DMS114 treated with DMSO at 0.1 percent for 48 hours (cell line): ENCODE measurements around the gene SOSTDC1.
"Not testable (repeated sequence)": the region's sequence is repeated elsewhere in the genome, so short reads cannot be mapped to it uniquely, and the experiment has no call there.

Experiments
- DNase-seq: peaks from one replicate; lab custom pipeline; 2025; ENCODE audit not compliant: unreplicated experiment; lab: John Stamatoyannopoulos, UW

SOSTDC1 gene

GRCh38 chr7:16463520-16463919 lies 2.0 kb downstream of the SOSTDC1 start:
- no peak for DNase-seq

GRCh38 chr7:16462431-16462889 lies 3.1 kb downstream of the SOSTDC1 start:
- DNase-seq = no peak

- DNase-seq = no peak
These were observed 4.6 kb downstream of the SOSTDC1 start for GRCh38 chr7:16460789-16461493.

- DNase-seq = not testable (repeated sequence)
These were observed 9.2 kb downstream of the SOSTDC1 start for GRCh38 chr7:16456303-16456702.

- no peak for DNase-seq
These were observed 9.9 kb downstream of the SOSTDC1 start for GRCh38 chr7:16455591-16455990.

GRCh38 chr7:16450366-16450765 lies 15.2 kb downstream of the SOSTDC1 start:
- no peak for DNase-seq

GRCh38 chr7:16447876-16448275 lies 17.7 kb downstream of the SOSTDC1 start:
- no peak for DNase-seq

- DNase-seq = no peak
These were observed 19.0 kb downstream of the SOSTDC1 start for GRCh38 chr7:16446508-16446907.

GRCh38 chr7:16443871-16444270 lies 21.7 kb downstream of the SOSTDC1 start:
- DNase-seq = not testable (repeated sequence)

GRCh38 chr7:16438988-16439387 lies 26.6 kb downstream of the SOSTDC1 start:
- DNase-seq = no peak

- DNase-seq = no peak
These were observed 29.2 kb downstream of the SOSTDC1 start for GRCh38 chr7:16436306-16436705.

GRCh38 chr7:16433568-16434122 lies 31.9 kb downstream of the SOSTDC1 start:
- no peak for DNase-seq

GRCh38 chr7:16432425-16432731 lies 33.2 kb downstream of the SOSTDC1 start:
- no peak for DNase-seq

- peak; percentile 1 for DNase-seq
These were observed 33.7 kb downstream of the SOSTDC1 start for GRCh38 chr7:16431646-16432424.

- DNase-seq = no peak
These were observed 35.4 kb downstream of the SOSTDC1 start for GRCh38 chr7:16430133-16430532.

GRCh38 chr7:16428672-16429071 lies 36.9 kb downstream of the SOSTDC1 start:
- no peak for DNase-seq

GRCh38 chr7:16428182-16428581 lies 37.4 kb downstream of the SOSTDC1 start:
- DNase-seq = no peak

GRCh38 chr7:16423761-16424160 lies 41.8 kb downstream of the SOSTDC1 start:
- DNase-seq = no peak

- no peak for DNase-seq
These were observed 42.6 kb downstream of the SOSTDC1 start for GRCh38 chr7:16422917-16423316.

- DNase-seq = no peak
These were observed 43.5 kb downstream of the SOSTDC1 start for GRCh38 chr7:16422103-16422435.

- peak; percentile 6 for DNase-seq
These were observed 44.0 kb downstream of the SOSTDC1 start, which contains the start of gene CRPPA for GRCh38 chr7:16421333-16422102. Gene CRPPA (minus strand): TSS chr7:16421538. CDS start chr7:16421322, 216 bp downstream.
